H1 (cell line): ENCODE data around the gene ATAD3B. TPM values are rescaled to one million over a fixed set of nuclear protein-coding genes. Genes with fewer than 3 reads are reported as not detected.

ENCODE experiments used
- CTCF ChIA-PET: fragments of 300-600 bp; sonication (Branson Sonifier 250); formaldehyde crosslinking; loops from one replicate; lab custom pipeline; 2021; ENCODE audit not compliant: partially characterized antibody; lab: Charles Lee
- POLR2A ChIA-PET: fragments of 300-600 bp; sonication (Branson Sonifier 250); formaldehyde crosslinking; loops from one replicate; lab custom pipeline; 2021; ENCODE audit warnings: inconsistent platforms; ENCODE audit not compliant: partially characterized antibody; lab: Charles Lee
- DNase-seq, 2 experiments: peaks; one replicate each; pipeline versions ENCODE4 v3.0.0 to v3.0.0-alpha.2; 2010 to 2022; ENCODE audit warnings: low spot score in 2 of 2, low read depth in 1 of 2, mixed read lengths in 1 of 2
- FAIRE-seq: peaks from 2 replicates; lab custom pipeline; 2011; peaks lifted over from hg19 to GRCh38; lab: Jason Lieb, UNC
- H2AFZ ChIP-seq: 2 replicates; pipeline ENCODE4 v1.8.1; 2012; ENCODE audit warnings: low read length, inconsistent platforms
- H2AK5ac ChIP-seq: 2 replicates; pipeline ENCODE4 v1.6.1; 2013; ENCODE audit warnings: low read depth, low read length
- H2BK120ac ChIP-seq: replicated peaks from 2 replicates; pipeline ENCODE3; 2013; ENCODE audit warnings: low read depth, low read length, inconsistent platforms
- H2BK12ac ChIP-seq: 2 replicates; pipeline ENCODE4 v1.6.1; 2013; ENCODE audit warnings: low read depth, low read length
- H2BK15ac ChIP-seq: 2 replicates; pipeline ENCODE4 v1.6.1; 2013; ENCODE audit warnings: low read length
- H2BK20ac ChIP-seq: 2 replicates; pipeline ENCODE4 v1.6.1; 2013; ENCODE audit warnings: low read length
- H2BK5ac ChIP-seq: 2 replicates; pipeline ENCODE4 v1.6.1; 2013; ENCODE audit warnings: low read depth, low read length
- H3K14ac ChIP-seq: 2 replicates; pipeline ENCODE4 v1.6.1; 2013; ENCODE audit warnings: inconsistent platforms; ENCODE audit not compliant: insufficient read length
- H3K18ac ChIP-seq: 2 replicates; pipeline ENCODE4 v1.6.1; 2013; ENCODE audit warnings: low read length; ENCODE audit errors: extremely low read depth
- H3K23ac ChIP-seq: 2 replicates; pipeline ENCODE4 v1.6.1; 2013; ENCODE audit warnings: inconsistent platforms; ENCODE audit not compliant: insufficient read length
- H3K23me2 ChIP-seq: 2 replicates; pipeline ENCODE4 v1.6.1; 2013; ENCODE audit warnings: low read depth, low read length
- H3K27ac ChIP-seq: 2 replicates; pipeline ENCODE4 v1.6.1; 2011; ENCODE audit warnings: low read depth, low read length, inconsistent platforms
- H3K27me3 ChIP-seq, 4 experiments: replicated peaks in 1 of 4; 1 replicate in 1 of 4; 2 replicates in 3 of 4; pipeline versions ENCODE4 v1.6.1 to v1.8.1; 2011 to 2013; ENCODE audit warnings: low read length in 3 of 4, mild to moderate bottlenecking in 3 of 4, inconsistent platforms in 2 of 4, mixed read lengths in 2 of 4, moderate library complexity in 1 of 4; ENCODE audit not compliant: control insufficient read depth in 3 of 4, insufficient read depth in 3 of 4; ENCODE audit errors: extremely low read depth in 1 of 4
- H3K36me3 ChIP-seq, 4 experiments: 2 replicates each; pipeline versions ENCODE4 v1.6.1 to v1.8.1; 2011 to 2013; ENCODE audit warnings: mild to moderate bottlenecking in 4 of 4, low read length in 3 of 4, moderate library complexity in 2 of 4, control low read depth in 1 of 4, inconsistent platforms in 1 of 4; ENCODE audit not compliant: insufficient read depth in 4 of 4, control insufficient read depth in 2 of 4
- H3K4ac ChIP-seq: replicated peaks from 2 replicates; pipeline ENCODE3; 2013; ENCODE audit warnings: low read length, low read depth, mixed read lengths, inconsistent platforms; ENCODE audit not compliant: insufficient read length
- H3K4me1 ChIP-seq, 4 experiments: replicated peaks in 1 of 4; 1 replicate in 1 of 4; 2 replicates in 3 of 4; pipeline versions ENCODE4 v1.6.1 to v1.8.1; 2011 to 2013; ENCODE audit warnings: low read length in 3 of 4, inconsistent platforms in 2 of 4, mixed read lengths in 1 of 4; ENCODE audit not compliant: insufficient read depth in 4 of 4, control insufficient read depth in 3 of 4
- H3K4me2 ChIP-seq, 2 experiments: 2 replicates each; pipeline versions ENCODE4 v1.6.1 to v1.8.1; 2011 to 2013; ENCODE audit warnings: low read depth in 2 of 2, low read length in 2 of 2, control low read depth in 1 of 2, inconsistent platforms in 1 of 2, mild to moderate bottlenecking in 1 of 2; ENCODE audit not compliant: insufficient read depth in 1 of 2
- H3K4me3 ChIP-seq, 4 experiments: fragments of 200-600, 300-600 bp in 1 of 4; sonication (generic), shearing (Covaris generic), sonication (Bioruptor Twin) in 1 of 4; 2 replicates each; pipeline versions ENCODE4 v1.5.1 to v1.8.1; 2011 to 2016; ENCODE audit warnings: low read length in 4 of 4, low read depth in 3 of 4, control low read depth in 2 of 4, inconsistent platforms in 2 of 4, mild to moderate bottlenecking in 2 of 4, mixed read lengths in 1 of 4, moderate library complexity in 1 of 4; ENCODE audit not compliant: insufficient read depth in 2 of 4; ENCODE audit errors: extremely low read depth in 1 of 4
- H3K56ac ChIP-seq: replicated peaks from 2 replicates; pipeline ENCODE3; 2013; ENCODE audit warnings: low read depth, mild to moderate bottlenecking, mixed read lengths, low read length, inconsistent platforms; ENCODE audit not compliant: insufficient read length
- H3K79me1 ChIP-seq: 2 replicates; pipeline ENCODE4 v1.6.1; 2013; ENCODE audit warnings: low read depth, low read length, control low read depth
- H3K79me2 ChIP-seq, 2 experiments: 2 replicates each; pipeline versions ENCODE4 v1.6.1 to v1.8.1; 2012 to 2013; ENCODE audit warnings: low read length in 2 of 2, mild to moderate bottlenecking in 2 of 2, inconsistent platforms in 1 of 2; ENCODE audit not compliant: insufficient read depth in 2 of 2, control insufficient read depth in 1 of 2
- H3K9ac ChIP-seq, 4 experiments: replicated peaks in 1 of 4; 1 replicate in 1 of 4; 2 replicates in 3 of 4; pipeline versions ENCODE4 v1.6.1 to v1.8.1; 2011 to 2013; ENCODE audit warnings: low read depth in 3 of 4, low read length in 3 of 4, control low read depth in 2 of 4, mild to moderate bottlenecking in 2 of 4, moderate library complexity in 2 of 4, inconsistent platforms in 1 of 4; ENCODE audit errors: extremely low read depth in 1 of 4
- H3K9me3 ChIP-seq, 2 experiments: 2 replicates each; pipeline versions ENCODE4 v1.6.1 to v1.8.1; 2012 to 2013; ENCODE audit warnings: mild to moderate bottlenecking in 2 of 2, moderate library complexity in 2 of 2, control low read depth in 1 of 2, inconsistent platforms in 1 of 2, low read depth in 1 of 2, low read length in 1 of 2, mixed read lengths in 1 of 2; ENCODE audit not compliant: insufficient read depth in 2 of 2
- H4K20me1 ChIP-seq, 2 experiments: replicated peaks in 1 of 2; 2 replicates each; pipeline versions ENCODE3 to v1.8.1; 2011 to 2013; ENCODE audit warnings: inconsistent platforms in 2 of 2, low read length in 2 of 2, mild to moderate bottlenecking in 1 of 2; ENCODE audit not compliant: insufficient read depth in 2 of 2, control insufficient read depth in 1 of 2
- H4K5ac ChIP-seq: 2 replicates; pipeline ENCODE4 v1.6.1; 2013; ENCODE audit warnings: low read length, low read depth, mixed read lengths, inconsistent platforms; ENCODE audit not compliant: insufficient read length
- H4K8ac ChIP-seq: 2 replicates; pipeline ENCODE4 v1.8.0; 2013; ENCODE audit warnings: mild to moderate bottlenecking, moderate library complexity, low read length, inconsistent platforms; ENCODE audit not compliant: insufficient read depth; ENCODE audit errors: extremely low read depth
- H4K91ac ChIP-seq: replicated peaks from 2 replicates; pipeline ENCODE3; 2013; ENCODE audit warnings: low read length, mixed read lengths, inconsistent platforms; ENCODE audit not compliant: insufficient read length
- BACH1 ChIP-seq: IDR thresholded peaks from 2 replicates; pipeline ENCODE4 v1.6.1; 2012; ENCODE audit warnings: low read length, improper control_type of control experiment
- CTBP2 ChIP-seq: IDR thresholded peaks from 2 replicates; pipeline ENCODE4 v1.7.0; 2011; ENCODE audit warnings: borderline replicate concordance, mild to moderate bottlenecking, moderate library complexity, mixed read lengths, low read length; ENCODE audit not compliant: insufficient read depth, insufficient read length
- FOSL1 ChIP-seq: IDR thresholded peaks from 2 replicates; pipeline ENCODE4 v1.6.1; 2011; ENCODE audit warnings: mild to moderate bottlenecking, low read depth, low read length, moderate library complexity; ENCODE audit not compliant: insufficient read depth
- HDAC6 ChIP-seq: IDR thresholded peaks from one replicate; pipeline ENCODE4 v1.7.1; 2012; ENCODE audit warnings: low read depth, mild to moderate bottlenecking, inconsistent platforms, low read length, moderate library complexity
- KDM1A ChIP-seq: fragments of 200-600, 300-600 bp; sonication (generic); IDR thresholded peaks from 2 replicates; pipeline ENCODE4 v1.7.1; 2016; ENCODE audit warnings: mild to moderate bottlenecking, low read length, borderline replicate concordance
- PHF8 ChIP-seq: fragments of 200-600 bp; sonication (generic); conservative IDR thresholded peaks from 2 replicates; pipeline ENCODE4 v1.7.1; 2012; ENCODE audit warnings: low read depth, mild to moderate bottlenecking, inconsistent platforms, low read length, moderate library complexity
- POLR2AphosphoS5 ChIP-seq: IDR thresholded peaks from 2 replicates; pipeline ENCODE4 v1.6.1; 2011; ENCODE audit warnings: low read depth, low read length
- RFX5 ChIP-seq: IDR thresholded peaks from 2 replicates; pipeline ENCODE4 v1.6.1; 2011; ENCODE audit warnings: low read depth, low read length, improper control_type of control experiment, borderline replicate concordance
- SIN3A ChIP-seq, 2 experiments: IDR thresholded peaks in 1 of 2; conservative IDR thresholded peaks in 1 of 2; 2 replicates each; pipeline ENCODE4 v1.6.1; 2011 to 2012; ENCODE audit warnings: low read length in 2 of 2, improper control_type of control experiment in 1 of 2, low read depth in 1 of 2, mild to moderate bottlenecking in 1 of 2
- TAF7 ChIP-seq: optimal IDR thresholded peaks from 2 replicates; pipeline ENCODE3; 2011; ENCODE audit warnings: low read depth, mild to moderate bottlenecking, inconsistent platforms, low read length, moderate library complexity, borderline replicate concordance
- WGBS, 2 experiments: shearing (Covaris generic) in 1 of 2; methylation state at CpG; one replicate each; pipeline versions ENCODE4 v1.1.6 to v1.1.7; 2013 to 2015; ENCODE audit warnings: low lambda C conversion rate in 2 of 2, mixed read lengths in 2 of 2, inconsistent platforms in 1 of 2, low coverage in 1 of 2, missing lambda C conversion rate in 1 of 2; ENCODE audit not compliant: insufficient replicate concordance in 2 of 2, insufficient coverage in 1 of 2, insufficient read length in 1 of 2; ENCODE audit errors: extremely low coverage in 1 of 2, missing lambda C conversion rate in 1 of 2; 5-methylcytosine and 5-hydroxymethylcytosine counted together
- polyA plus RNA-seq, 7 experiments: library from polyadenylated mRNA; depleted of rRNA in 3 of 7; stranded (reverse) in 5 of 7; unstranded in 2 of 7; fragments of >200 nt in 5 of 7; fragments of 200-250 nt in 2 of 7; gene quantifications; 1 replicate in 5 of 7; 2 replicates in 1 of 7; 4 replicates in 1 of 7; pipeline versions ENCODE4 v1.2.1 to v1.2.3, GENCODE V29; 2011 to 2013; ENCODE audit warnings: missing spikeins in 2 of 7, mixed read lengths in 2 of 7
- total RNA-seq: library from RNA; stranded (reverse); fragmentation: NEBNext Ultra II Directional; extraction: Animal tissue kit (Norgen Biotek cat#: 25700); gene quantifications from 2 replicates; pipeline ENCODE4 v1.2.1, GENCODE V29; 2021

ATAD3B gene
- total and polyA plus RNA-seq, 2 of the 8 experiments (the other 6 are each of a cell fraction or from before 2014, with no cell fraction given), result 31.3 to 63.0 TPM

GRCh38 chr1:1539310-1540089 is 67.9 kb downstream of the ATAD3B start:
- Histone ChIP-seq H3K79me1 (peaks cover 7% of the 10 kb centered on the region), H4K8ac (peak overlapping the region; percentile 93), H3K27ac (no peak overlapping the region), H2BK20ac (no peak overlapping the region), H2AK5ac (no peak overlapping the region; the same call in 1 of the 2 replicates), H4K91ac (peak overlapping the region; percentile 55), H3K23me2 (peaks cover 10% of the 10 kb centered on the region; the same call in 1 of the 2 replicates), H3K36me3 (peaks cover 2 to 23% (median 12%) of the 10 kb centered on the region in 4 experiments; a peak in 4 of 8 replicates), H2AFZ (no peak overlapping the region), H3K27me3 (no peaks in the 10 kb centered on the region), H2BK5ac (no peak overlapping the region), H2BK15ac (no peak overlapping the region), H3K4ac (no peak overlapping the region), H2BK120ac (no peak overlapping the region), H2BK12ac (0 out of 2 replicates have a peak overlapping the region, but pooled peaks have one; percentile 50), H3K14ac (no peak overlapping the region), H3K18ac (peak overlapping the region; percentile 78), H3K4me2 (peak overlapping the region; percentile 76 to 80), H3K23ac (no peak overlapping the region), H3K4me3 (peak overlapping the region; percentile 50 to 75 (median 67)), H4K5ac (no peak overlapping the region), H4K20me1 (peaks cover 6 to 25% of the 10 kb centered on the region in 2 experiments), H3K4me1 (peaks cover 0 to 9% (median 3%) of the 10 kb centered on the region in 4 experiments; a peak in 3 of 7 replicates), H3K9me3 (no peaks in the 10 kb centered on the region), H3K56ac (peak overlapping the region; percentile 69), H3K9ac (peak overlapping the region in 3 of 4 experiments; percentile 46 to 60 (median 56); a peak in 5 of 7 replicates), H3K79me2 (peaks cover 0 to 5% of the 10 kb centered on the region in 2 experiments; a peak in 1 of 4 replicates)
- WGBS, 2 experiments, result 9% methylated on average over 30 of the region's 66 CpGs; no CpG with 5 or more reads in 1 of the 2 experiments
- ChIA-PET CTCF (interaction anchor here (0.7 to 1.7 kb wide), 3 partner anchors 11 to 58 kb away, joined by 4 to 7 read pairs (median 4); no protein-coding TSS in a partner anchor), POLR2A (interaction anchor here (0.6 to 2.2 kb wide), 9 partner anchors 9 to 154 kb away, joined by 3 to 9 read pairs (median 3); partner anchors contain the start of gene MIB2)
- no peak for DNase-seq
- FAIRE-seq, result no peak
- TF ChIP-seq CTBP2, result no peak
- no peak for TF ChIP-seq TAF7
- TF ChIP-seq KDM1A, result no peak
- no peak for TF ChIP-seq HDAC6
- TF ChIP-seq FOSL1, result no peak
- no peak for TF ChIP-seq POLR2AphosphoS5
- no peak for TF ChIP-seq RFX5
- TF ChIP-seq SIN3A (conservative IDR thresholded peaks at IDR 0.05 in 1 of 2, IDR thresholded peaks at IDR 0.05 in 1 of 2; ENCODE audit: low read depth in 1 of 2, low read length in 2 of 2), result peak in 1 of 2 experiments; percentile 22; a peak in 1 of 4 replicates
- TF ChIP-seq BACH1, result peak; percentile 49
- TF ChIP-seq PHF8, result no peak
